ENCODE data around the gene KLHL22.
"Not testable (repeated sequence)": the region's sequence is repeated elsewhere in the genome, so short reads cannot be mapped to it uniquely, and the experiment has no call there.

The KLHL22 gene

GRCh38 chr22:20523086-20523983, 27.7 kb upstream of the KLHL22 start:
- DNase-seq, result peak; percentile 81

- DNase-seq, result no peak
Measured at GRCh38 chr22:20522134-20523004, 26.8 kb upstream of the KLHL22 start.

- peak; percentile 82 for DNase-seq
Measured at GRCh38 chr22:20520093-20520511, 24.5 kb upstream of the KLHL22 start.

- no peak for DNase-seq
Measured at GRCh38 chr22:20519558-20519957, 24.0 kb upstream of the KLHL22 start.

- DNase-seq, result no peak
Measured at GRCh38 chr22:20517841-20518592, 22.4 kb upstream of the KLHL22 start.

GRCh38 chr22:20517422-20517821, 21.8 kb upstream of the KLHL22 start:
- no peak for DNase-seq

- DNase-seq, result no peak
Measured at GRCh38 chr22:20516399-20516798, 20.8 kb upstream of the KLHL22 start.

- peak; percentile 92 for DNase-seq
Measured at GRCh38 chr22:20514658-20515406, 19.2 kb upstream of the KLHL22 start.

- DNase-seq, result no peak
Measured at GRCh38 chr22:20511578-20512229, 16.1 kb upstream of the KLHL22 start.

GRCh38 chr22:20510811-20511577, 15.4 kb upstream of the KLHL22 start:
- no peak for DNase-seq

GRCh38 chr22:20509344-20510047, 13.9 kb upstream of the KLHL22 start:
- DNase-seq, result peak; percentile 97

- DNase-seq, result peak; percentile 24
Measured at GRCh38 chr22:20508815-20509271, 13.2 kb upstream of the KLHL22 start.

- DNase-seq, result not testable (repeated sequence)
Measured at GRCh38 chr22:20508067-20508755, 12.6 kb upstream of the KLHL22 start.

- DNase-seq, result peak; percentile 91
Measured at GRCh38 chr22:20507253-20508066, 11.9 kb upstream of the KLHL22 start, which contains the start of gene MED15. MED15 (plus strand) TSS chr22:20507610; CDS start chr22:20507679, 69 bp downstream.

- DNase-seq, result no peak
Measured at GRCh38 chr22:20506543-20507252, 11.1 kb upstream of the KLHL22 start.

- DNase-seq, result peak; percentile 89
Measured at GRCh38 chr22:20504293-20504922, 8.8 kb upstream of the KLHL22 start.

GRCh38 chr22:20503816-20504215, 8.2 kb upstream of the KLHL22 start:
- DNase-seq, result peak; percentile 50

All from EL (cell line).